IMR-90 (cell line): ENCODE data around the gene SEPTIN8. TPM values are rescaled to one million over a fixed set of nuclear protein-coding genes. Genes with fewer than 3 reads are reported as not detected.
A peak's percentile ranks its signal among the peaks of the same experiment; 100 is the strongest.

Experiments used
- ATAC-seq: fragments of 200-7000 bp; cut with Tn5 transposase; 2 replicates; pipeline ENCODE4 v1.9.1; 2020; ENCODE audit warnings: low read depth, mild to moderate bottlenecking, moderate library complexity
- BruUV-seq: library from RNA; stranded (reverse); fragments of 400-500 nt; replicated peaks from 2 replicates; lab custom pipeline; 2021; lab: Mats Ljungman, UMichigan
- CTCF ChIA-PET: fragments of 300-600 bp; formaldehyde crosslinking; extraction: SDS; loops from one replicate; lab custom pipeline; 2021; ENCODE audit warnings: antibody characterized with exemption; lab: Yijun Ruan, JAX
- POLR2A ChIA-PET: fragments of 300-600 bp; sonication (Branson Sonifier 250); formaldehyde crosslinking; loops from one replicate; lab custom pipeline; 2022; ENCODE audit warnings: antibody characterized with exemption; ENCODE audit not compliant: unreplicated experiment; lab: Charles Lee
- DNase-seq: peaks from one replicate; pipeline ENCODE4 v3.0.0; 2013
- H2AFZ ChIP-seq: replicated peaks from 2 replicates; pipeline ENCODE3; 2013; ENCODE audit warnings: low read length, mild to moderate bottlenecking; ENCODE audit not compliant: poor library complexity
- H2AK5ac ChIP-seq: 2 replicates; pipeline ENCODE4 v1.6.1; 2013; ENCODE audit warnings: low read depth, low read length, inconsistent platforms
- H2AK9ac ChIP-seq: replicated peaks from 2 replicates; pipeline ENCODE3; 2013; ENCODE audit warnings: mild to moderate bottlenecking, low read depth, low read length, moderate library complexity; ENCODE audit not compliant: poor library complexity
- H2BK120ac ChIP-seq: 2 replicates; pipeline ENCODE4 v1.6.1; 2013; ENCODE audit warnings: low read depth, low read length, inconsistent platforms
- H2BK15ac ChIP-seq: 3 replicates; pipeline ENCODE4 v1.6.1; 2013; ENCODE audit warnings: low read depth, low read length, inconsistent platforms
- H2BK20ac ChIP-seq: 2 replicates; pipeline ENCODE4 v1.6.1; 2013; ENCODE audit warnings: low read depth, mild to moderate bottlenecking, inconsistent platforms, low read length, moderate library complexity
- H2BK5ac ChIP-seq: 2 replicates; pipeline ENCODE4 v1.6.1; 2013; ENCODE audit warnings: mild to moderate bottlenecking, low read depth, low read length, inconsistent platforms; ENCODE audit not compliant: poor library complexity, severe bottlenecking
- H3K14ac ChIP-seq: replicated peaks from 2 replicates; pipeline ENCODE4 v1.6.1; 2013; ENCODE audit warnings: low read depth, low read length, inconsistent platforms
- H3K18ac ChIP-seq: 2 replicates; pipeline ENCODE4 v1.6.1; 2013; ENCODE audit warnings: low read depth, low read length, control low read depth
- H3K23ac ChIP-seq: 2 replicates; pipeline ENCODE4 v1.6.1; 2013; ENCODE audit warnings: low read depth, low read length, inconsistent platforms
- H3K27ac ChIP-seq: 2 replicates; pipeline ENCODE4 v1.5.1; 2013; ENCODE audit warnings: mild to moderate bottlenecking, control low read depth, low read length; ENCODE audit not compliant: insufficient read depth
- H3K27me3 ChIP-seq: 2 replicates; pipeline ENCODE4 v1.6.1; 2013; ENCODE audit warnings: low read length; ENCODE audit not compliant: control insufficient read depth, insufficient read depth
- H3K36me3 ChIP-seq: 2 replicates; pipeline ENCODE4 v1.6.1; 2013; ENCODE audit warnings: low read length, mixed read lengths; ENCODE audit not compliant: control insufficient read depth, insufficient read depth
- H3K4ac ChIP-seq: 2 replicates; pipeline ENCODE4 v1.6.1; 2013; ENCODE audit warnings: low read depth, low read length, inconsistent platforms
- H3K4me1 ChIP-seq: 2 replicates; pipeline ENCODE4 v1.6.1; 2013; ENCODE audit warnings: low read length, mixed read lengths; ENCODE audit not compliant: control insufficient read depth, insufficient read depth
- H3K4me2 ChIP-seq: 2 replicates; pipeline ENCODE4 v1.6.1; 2013; ENCODE audit warnings: low read depth, mild to moderate bottlenecking, control low read depth, low read length, moderate library complexity
- H3K4me3 ChIP-seq: 2 replicates; pipeline ENCODE4 v1.5.1; 2013; ENCODE audit warnings: low read depth, mild to moderate bottlenecking, control low read depth, low read length, moderate library complexity; ENCODE audit not compliant: insufficient read depth
- H3K56ac ChIP-seq: 2 replicates; pipeline ENCODE4 v1.6.1; 2013; ENCODE audit warnings: low read length, inconsistent platforms; ENCODE audit not compliant: insufficient read depth; ENCODE audit errors: extremely low read depth
- H3K79me1 ChIP-seq, 2 experiments: 2 replicates each; pipeline ENCODE4 v1.6.1; 2013; ENCODE audit warnings: low read length in 2 of 2, inconsistent platforms in 1 of 2, low read depth in 1 of 2
- H3K9ac ChIP-seq: 2 replicates; pipeline ENCODE4 v1.6.1; 2013; ENCODE audit warnings: low read depth, low read length, control low read depth
- H3K9me1 ChIP-seq: 2 replicates; pipeline ENCODE4 v1.6.1; 2013; ENCODE audit warnings: low read length, inconsistent platforms; ENCODE audit not compliant: insufficient read depth
- H3K9me3 ChIP-seq: 2 replicates; pipeline ENCODE4 v1.6.1; 2013; ENCODE audit warnings: low read length; ENCODE audit not compliant: control insufficient read depth, insufficient read depth
- H4K20me1 ChIP-seq: 2 replicates; pipeline ENCODE4 v1.6.1; 2013; ENCODE audit warnings: low read length, inconsistent platforms; ENCODE audit not compliant: insufficient read depth
- H4K5ac ChIP-seq: 2 replicates; pipeline ENCODE4 v1.6.1; 2013; ENCODE audit warnings: mild to moderate bottlenecking, low read depth, low read length, control low read depth
- H4K8ac ChIP-seq, 2 experiments: 2 replicates each; pipeline ENCODE4 v1.6.1; 2013; ENCODE audit warnings: low read depth in 2 of 2, low read length in 2 of 2, control low read depth in 1 of 2, inconsistent platforms in 1 of 2
- H4K91ac ChIP-seq: 2 replicates; pipeline ENCODE4 v1.6.1; 2013; ENCODE audit warnings: low read depth, low read length, inconsistent platforms; ENCODE audit not compliant: insufficient read depth
- BHLHE40 ChIP-seq: fragments of 150-350 bp; IDR thresholded peaks from 2 replicates; pipeline ENCODE4 v1.6.1; 2016; ENCODE audit warnings: mild to moderate bottlenecking, low read depth, low read length
- CEBPB ChIP-seq: IDR thresholded peaks from 2 replicates; pipeline ENCODE4 v1.6.1; 2012; ENCODE audit warnings: low read depth, low read length, improper control_type of control experiment
- CHD1 ChIP-seq: IDR thresholded peaks from 2 replicates; pipeline ENCODE4 v1.6.1; 2012; ENCODE audit warnings: low read depth, low read length, improper control_type of control experiment
- ELK1 ChIP-seq: fragments of 150-350 bp; IDR thresholded peaks from 2 replicates; pipeline ENCODE4 v1.6.1; 2016; ENCODE audit warnings: low read depth, mild to moderate bottlenecking, low read length, moderate library complexity, borderline replicate concordance
- MXI1 ChIP-seq: IDR thresholded peaks from 2 replicates; pipeline ENCODE4 v1.6.1; 2012; ENCODE audit warnings: low read depth, mild to moderate bottlenecking, low read length, moderate library complexity, borderline replicate concordance
- NFE2L2 ChIP-seq: fragments of 150-350 bp; IDR thresholded peaks from 2 replicates; pipeline ENCODE4 v1.6.1; 2016; ENCODE audit warnings: low read depth, mild to moderate bottlenecking, low read length
- POLR2A ChIP-seq: IDR thresholded peaks from 2 replicates; pipeline ENCODE4 v1.6.1; 2012; ENCODE audit warnings: mild to moderate bottlenecking, low read depth, low read length
- RAD21 ChIP-seq: IDR thresholded peaks from 2 replicates; pipeline ENCODE4 v1.6.1; 2012; ENCODE audit warnings: low read length, improper control_type of control experiment
- RCOR1 ChIP-seq: IDR thresholded peaks from 2 replicates; pipeline ENCODE4 v1.6.1; 2012; ENCODE audit warnings: mild to moderate bottlenecking, low read length, improper control_type of control experiment; ENCODE audit not compliant: insufficient replicate concordance
- RFX5 ChIP-seq: IDR thresholded peaks from 2 replicates; pipeline ENCODE4 v1.8.0; 2012; ENCODE audit warnings: low read depth, mild to moderate bottlenecking, low read length, moderate library complexity
- SMC3 ChIP-seq: fragments of 150-350 bp; IDR thresholded peaks from 2 replicates; pipeline ENCODE4 v1.6.1; 2016; ENCODE audit warnings: low read depth, mild to moderate bottlenecking, antibody characterized with exemption, low read length, moderate library complexity
- WGBS, 2 experiments: methylation state at CpG; one replicate each; pipeline versions ENCODE4 v1.1.5 to v1.1.7; 2013; ENCODE audit warnings: missing lambda C conversion rate in 2 of 2; ENCODE audit not compliant: insufficient read length in 1 of 2; ENCODE audit errors: extremely low coverage in 2 of 2; 5-methylcytosine and 5-hydroxymethylcytosine counted together
- dilution Hi-C: fragments of 300-500 bp; cut with HindIII; formaldehyde crosslinking; loops from one replicate; pipeline ENCODE4 v1.14.3; 2018; ENCODE audit warnings: low sequenced_read_pairs; ENCODE audit not compliant: unreplicated experiment
- in situ Hi-C: fragments of 300-500 bp; cut with MboI; formaldehyde crosslinking; loops from 3 replicates; pipeline ENCODE4 v1.14.3; 2019; ENCODE audit warnings: low sequenced_read_pairs, inconsistent platforms, mixed read lengths
- intact Hi-C: fragments of 100-400 bp; cut with micrococcal nuclease; formaldehyde crosslinking; loops from 2 replicates; pipeline ENCODE4 v1.10.0; 2022
- polyA plus RNA-seq, 3 experiments: library from polyadenylated mRNA; depleted of rRNA; stranded (reverse); fragments of >200 nt; gene quantifications; 2 replicates each; pipeline ENCODE4 v1.2.3, GENCODE V29; 2012; ENCODE audit warnings: low replicate concordance in 1 of 3
- total RNA-seq: library from RNA; depleted of rRNA; stranded (reverse); fragments of >200 nt; gene quantifications from 2 replicates; pipeline ENCODE4 v1.2.3, GENCODE V29; 2012
- TF ChIP-seq, protein P1 (sequence below): conservative IDR thresholded peaks from 2 replicates; pipeline ENCODE4 v1.5.1; 2012; ENCODE audit warnings: mild to moderate bottlenecking, low read depth, low read length, improper control_type of control experiment
- TF ChIP-seq, protein P2 (sequence below): fragments of 150-350 bp; IDR thresholded peaks from 2 replicates; pipeline ENCODE4 v1.6.1; 2017; ENCODE audit warnings: mild to moderate bottlenecking, antibody characterized with exemption, low read length, low read depth

Gene SEPTIN8
- total and polyA plus RNA-seq, 2 of the 4 experiments (the other 2 are of a cell fraction): 56.2 to 67.2 TPM

DNA sequence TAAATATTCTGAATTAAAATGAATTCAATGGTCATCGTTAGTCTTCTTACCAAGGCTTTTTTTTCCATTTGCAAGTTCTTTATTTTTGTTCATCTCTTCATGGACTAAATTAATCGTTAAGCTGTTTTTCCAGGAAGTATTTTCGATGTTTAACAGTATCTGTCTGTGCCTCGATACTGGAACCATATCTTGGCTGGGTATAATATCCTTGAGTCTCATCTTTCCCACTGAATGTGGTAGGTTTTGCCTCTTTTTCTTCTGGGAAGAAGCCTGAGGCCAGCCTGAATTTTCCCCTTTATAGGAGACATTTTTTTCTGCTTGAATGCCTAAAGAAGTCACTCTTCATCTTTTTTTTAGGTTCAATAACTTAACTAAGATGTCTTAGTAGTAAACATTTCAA lies 4.0 kb upstream of the SEPTIN8 start:
- CTCF ChIA-PET: interaction anchor here (0.6 kb wide), 1 partner anchor 19 kb away, joined by 3 read pairs; no protein-coding TSS in a partner anchor
- Histone ChIP-seq H3K9me3 (no peaks in the 10 kb centered on the region), H2BK120ac (peak overlapping the region; percentile 56; the same call in 1 of the 2 replicates), H3K56ac (no peak overlapping the region), H3K18ac (no peak overlapping the region), H4K91ac (no peak overlapping the region), H2BK5ac (no peak overlapping the region), H3K4me2 (no peak overlapping the region), H3K14ac (no peak overlapping the region), H4K5ac (no peak overlapping the region), H2BK20ac (no peak overlapping the region), H4K8ac (no peak overlapping the region), H3K27me3 (no peaks in the 10 kb centered on the region), H3K23ac (no peak overlapping the region), H2AK5ac (no peak overlapping the region), H3K9me1 (peaks cover 9% of the 10 kb centered on the region), H2BK15ac (no peak overlapping the region), H3K9ac (no peak overlapping the region), H3K4me3 (no peak overlapping the region), H2AFZ (no peak overlapping the region), H3K36me3 (no peaks in the 10 kb centered on the region), H2AK9ac (no peak overlapping the region), H3K4ac (no peak overlapping the region), H3K27ac (no peak overlapping the region), H3K4me1 (peaks cover 14% of the 10 kb centered on the region), H4K20me1 (no peaks in the 10 kb centered on the region), H3K79me1 (peaks cover 0 to 18% of the 10 kb centered on the region in 2 experiments; a peak in 2 of 4 replicates)
- ATAC-seq: no peak
- in situ Hi-C loops (no loop called here), dilution Hi-C loops (no loop called here), intact Hi-C loops (no loop called here)
- WGBS, 2 experiments: no CpG with 5 or more reads among the region's 4 CpGs
- no peak for TF ChIP-seq BHLHE40
- TF ChIP-seq NFE2L2: no peak
- TF ChIP-seq, protein P1, sequence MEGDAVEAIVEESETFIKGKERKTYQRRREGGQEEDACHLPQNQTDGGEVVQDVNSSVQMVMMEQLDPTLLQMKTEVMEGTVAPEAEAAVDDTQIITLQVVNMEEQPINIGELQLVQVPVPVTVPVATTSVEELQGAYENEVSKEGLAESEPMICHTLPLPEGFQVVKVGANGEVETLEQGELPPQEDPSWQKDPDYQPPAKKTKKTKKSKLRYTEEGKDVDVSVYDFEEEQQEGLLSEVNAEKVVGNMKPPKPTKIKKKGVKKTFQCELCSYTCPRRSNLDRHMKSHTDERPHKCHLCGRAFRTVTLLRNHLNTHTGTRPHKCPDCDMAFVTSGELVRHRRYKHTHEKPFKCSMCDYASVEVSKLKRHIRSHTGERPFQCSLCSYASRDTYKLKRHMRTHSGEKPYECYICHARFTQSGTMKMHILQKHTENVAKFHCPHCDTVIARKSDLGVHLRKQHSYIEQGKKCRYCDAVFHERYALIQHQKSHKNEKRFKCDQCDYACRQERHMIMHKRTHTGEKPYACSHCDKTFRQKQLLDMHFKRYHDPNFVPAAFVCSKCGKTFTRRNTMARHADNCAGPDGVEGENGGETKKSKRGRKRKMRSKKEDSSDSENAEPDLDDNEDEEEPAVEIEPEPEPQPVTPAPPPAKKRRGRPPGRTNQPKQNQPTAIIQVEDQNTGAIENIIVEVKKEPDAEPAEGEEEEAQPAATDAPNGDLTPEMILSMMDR: no peak
- TF ChIP-seq, protein P2, sequence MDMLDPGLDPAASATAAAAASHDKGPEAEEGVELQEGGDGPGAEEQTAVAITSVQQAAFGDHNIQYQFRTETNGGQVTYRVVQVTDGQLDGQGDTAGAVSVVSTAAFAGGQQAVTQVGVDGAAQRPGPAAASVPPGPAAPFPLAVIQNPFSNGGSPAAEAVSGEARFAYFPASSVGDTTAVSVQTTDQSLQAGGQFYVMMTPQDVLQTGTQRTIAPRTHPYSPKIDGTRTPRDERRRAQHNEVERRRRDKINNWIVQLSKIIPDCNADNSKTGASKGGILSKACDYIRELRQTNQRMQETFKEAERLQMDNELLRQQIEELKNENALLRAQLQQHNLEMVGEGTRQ: no peak
- TF ChIP-seq ELK1: no peak
- TF ChIP-seq SMC3: no peak
- no peak for TF ChIP-seq MXI1
- no peak for TF ChIP-seq RCOR1
- no peak for TF ChIP-seq RFX5
- no peak for TF ChIP-seq POLR2A
- TF ChIP-seq CHD1: no peak
- TF ChIP-seq CEBPB: no peak
- no peak for TF ChIP-seq RAD21
- no TSS peak for BruUV-seq
- DNase-seq: no peak
- POLR2A ChIA-PET: interaction anchor here (1.4 kb wide), 1 partner anchor 86 kb away, joined by 4 read pairs; the partner anchor contains the start of genes GDF9 and UQCRQ
